DMS53 (cell line): ENCODE results near the gene CHRM2.

Source experiments
- DNase-seq: peaks from one replicate; lab custom pipeline; 2025; lab: John Stamatoyannopoulos, UW

CHRM2 gene

DNA sequence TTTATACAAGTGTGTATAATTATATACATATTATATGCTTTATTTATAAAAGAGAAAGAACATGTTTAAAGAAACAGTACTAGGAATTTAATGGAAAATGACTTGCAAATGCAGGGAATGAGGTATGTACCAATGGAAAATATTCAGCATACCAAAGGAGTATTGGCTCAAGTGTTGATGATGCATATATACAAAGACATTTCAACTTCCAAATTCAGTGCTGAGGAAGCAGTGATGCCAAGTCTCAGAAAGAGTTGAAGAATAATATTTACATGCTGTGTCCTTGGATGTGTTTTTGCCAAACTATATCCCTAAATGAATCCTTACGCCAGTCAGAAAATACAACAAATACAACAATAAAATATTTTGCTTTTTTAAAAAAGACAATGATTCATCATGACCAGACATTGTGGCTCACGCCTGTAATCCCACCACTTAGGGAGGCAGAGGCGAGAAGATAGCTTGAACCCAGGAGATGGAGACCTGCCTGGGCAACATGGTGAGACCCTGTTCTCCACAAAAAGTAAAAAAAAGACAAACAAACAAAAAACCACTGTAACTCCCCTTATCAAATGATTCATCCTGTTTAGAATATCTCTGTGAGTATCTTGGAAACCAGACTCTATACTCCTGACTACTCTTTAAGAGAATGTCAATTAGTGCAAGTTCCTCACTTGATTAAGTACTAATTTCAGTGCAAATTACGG is 157.2 kb downstream of the CHRM2 start:
- DNase-seq: no peak

DNA sequence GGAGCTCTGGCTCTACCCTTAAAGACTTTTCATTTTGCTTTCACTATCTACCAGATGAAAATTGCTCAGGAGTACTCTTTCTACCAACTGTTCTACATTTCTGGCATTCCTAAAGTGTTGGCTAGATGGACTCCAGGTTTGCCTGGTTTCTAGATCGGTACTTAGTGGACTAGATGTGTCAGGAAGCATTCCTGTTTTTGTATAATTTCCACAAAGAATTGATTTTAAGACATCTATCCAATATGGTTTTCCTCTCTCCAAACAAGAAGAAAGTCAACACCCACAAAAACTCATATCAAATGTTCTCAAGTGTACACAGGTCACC is 157.7 kb downstream of the CHRM2 start:
- DNase-seq: no peak

DNA sequence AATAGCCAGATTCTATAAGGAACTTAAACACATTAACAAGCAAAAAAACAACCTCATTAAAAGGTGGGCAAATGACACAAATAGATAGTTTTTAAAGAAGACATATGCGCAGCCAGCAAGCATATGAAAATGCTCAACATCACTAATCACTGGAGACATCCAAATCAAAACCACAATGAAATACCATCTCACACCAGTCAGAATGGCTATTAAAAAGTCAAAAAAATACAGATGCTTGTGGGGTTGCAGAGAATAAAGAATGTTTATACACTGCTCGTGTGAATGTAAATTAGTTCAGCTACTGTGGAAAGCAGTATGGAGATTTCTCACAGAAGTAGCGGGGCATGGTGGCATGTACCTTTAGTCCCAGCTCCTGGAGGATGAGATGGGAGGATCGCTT is 164.0 kb downstream of the CHRM2 start:
- DNase-seq: no peak

DNA sequence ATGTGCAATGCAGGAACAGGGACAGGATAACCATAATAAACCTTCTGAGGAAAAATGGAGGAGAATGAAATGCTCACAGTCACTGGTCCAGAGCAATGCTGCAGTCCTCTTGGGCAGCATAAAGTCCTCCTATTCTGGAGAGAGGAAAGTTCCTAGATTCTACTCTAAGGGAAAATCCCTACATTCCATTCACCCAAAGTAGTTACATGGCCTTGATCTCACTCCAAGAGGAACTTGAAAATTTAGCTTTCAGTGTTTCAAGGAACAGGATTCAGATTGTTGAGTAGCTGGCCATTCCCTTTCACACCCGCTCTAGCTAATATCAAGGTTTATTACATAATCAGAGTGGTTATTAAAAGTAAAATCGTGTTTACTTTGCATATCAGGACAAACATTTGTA is 168.3 kb downstream of the CHRM2 start:
- DNase-seq: no peak

DNA sequence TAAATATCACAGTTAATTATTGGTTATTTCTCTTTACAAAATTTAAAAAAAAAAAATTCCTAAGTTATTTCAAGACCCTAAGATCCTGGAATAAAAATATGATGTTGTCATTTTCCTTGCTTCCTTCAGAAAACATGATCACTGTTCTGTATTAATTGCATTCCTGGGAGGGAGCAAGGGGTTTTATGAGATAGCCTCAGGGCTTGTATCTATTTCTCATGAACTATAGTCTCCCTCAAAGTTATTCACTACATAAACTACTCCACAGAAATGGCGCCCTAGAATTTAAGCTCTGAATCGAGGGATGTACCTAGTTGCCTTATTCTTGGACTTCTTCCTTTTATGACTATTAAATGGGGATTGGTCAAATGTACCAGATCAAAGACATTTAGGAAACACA is 170.3 kb downstream of the CHRM2 start:
- no peak for DNase-seq

DNA sequence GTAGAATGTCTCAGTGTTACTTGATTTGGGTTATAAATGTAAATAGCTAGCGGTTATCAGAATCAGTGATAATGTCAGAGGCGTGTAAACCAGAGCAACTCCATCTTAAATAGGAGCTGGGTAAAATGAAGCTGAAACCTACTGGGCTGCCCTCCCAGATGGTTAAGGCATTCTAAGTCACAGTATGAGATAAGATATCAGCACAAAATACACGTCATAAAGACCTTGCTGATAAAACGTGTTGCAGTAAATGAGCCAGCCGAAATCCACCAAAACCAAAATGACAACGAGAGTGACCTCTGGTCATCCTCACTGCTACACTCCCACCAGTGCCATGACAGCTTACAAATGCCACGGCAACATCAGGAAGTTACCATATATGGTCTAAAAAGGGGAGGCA is 172.3 kb downstream of the CHRM2 start:
- no peak for DNase-seq

DNA sequence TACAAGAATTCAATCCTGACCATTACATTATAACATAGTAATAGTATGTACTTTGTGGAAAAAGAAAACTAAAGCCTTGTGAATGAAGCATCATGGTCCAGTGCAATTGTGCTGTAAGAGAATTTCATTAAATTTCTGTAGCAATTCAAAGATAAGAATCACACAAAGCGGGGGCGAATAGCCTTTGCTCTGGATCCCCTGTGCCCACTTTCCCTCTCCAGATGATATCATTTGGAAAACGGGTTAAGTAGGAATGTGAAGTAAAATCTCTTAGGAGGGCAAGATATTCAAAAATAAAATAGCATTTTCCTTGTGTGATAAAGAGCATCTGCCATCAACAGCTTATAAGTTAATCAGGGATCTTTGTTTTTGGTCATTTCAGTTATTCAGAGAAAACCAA is 177.1 kb downstream of the CHRM2 start:
- DNase-seq: no peak

DNA sequence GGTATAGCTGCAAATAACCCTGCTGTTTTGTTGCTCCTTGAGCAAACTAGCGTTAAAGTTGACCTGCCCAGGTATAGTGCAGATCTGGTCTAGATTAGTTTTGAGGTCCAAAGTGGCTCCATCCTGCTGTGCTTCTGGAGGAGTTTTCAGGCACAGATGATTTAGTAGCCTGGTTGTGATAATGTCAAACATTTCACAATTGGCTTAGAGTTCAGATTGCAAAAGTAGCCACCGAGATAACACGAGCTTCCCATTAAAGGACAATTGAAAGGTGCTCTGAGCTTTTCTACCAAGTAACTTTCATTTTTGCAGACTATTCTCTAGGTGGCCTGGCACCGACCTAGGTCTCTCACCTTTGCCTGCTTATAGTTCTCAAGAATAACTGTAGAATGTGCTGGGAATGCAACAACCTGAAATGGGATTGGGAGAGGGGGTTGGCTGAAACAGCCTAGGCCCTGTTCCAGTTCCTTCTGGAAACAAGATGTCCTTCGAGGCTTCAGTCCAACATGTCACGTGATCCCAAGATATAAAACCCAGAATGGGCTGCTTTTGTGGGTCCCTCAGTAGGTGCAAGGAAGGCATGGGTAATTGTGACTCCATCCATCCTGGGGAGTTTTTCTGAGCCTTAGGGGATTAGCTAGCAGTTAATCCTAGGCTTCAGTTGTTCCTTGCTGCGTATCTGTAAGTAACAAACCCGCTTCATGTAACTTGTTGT is 201.0 kb downstream of the CHRM2 start:
- DNase-seq: no peak
